Stomach (tissue), 9 donors: Measurements from ENCODE around the gene TOMT. TPM values are rescaled to one million over a fixed set of nuclear protein-coding genes. Genes with fewer than 3 reads are reported as not detected.

Source experiments
- DNase-seq, 2 donors: peaks; one replicate each; pipeline versions ENCODE4 v3.0.0 to v3.0.0-alpha.2; 2013 to 2019
- H3K27ac ChIP-seq, 5 donors: fragments of 200-600 bp in 4 of 5; sonication (generic) in 4 of 5; one replicate each; pipeline ENCODE4 v1.5.1; 2013 to 2019; ENCODE audit warnings: mild to moderate bottlenecking in 1 of 5, moderate library complexity in 1 of 5
- H3K27me3 ChIP-seq, 3 donors: fragments of 200-600 bp; sonication (generic); one replicate each; pipeline ENCODE4 v1.5.1; 2017 to 2019; ENCODE audit warnings: mixed run types in 1 of 3
- H3K36me3 ChIP-seq, 4 donors: fragments of 200-600 bp; sonication (generic); 1 replicate in 3 of 4; 2 replicates in 1 of 4; pipeline ENCODE4 v1.5.1; 2016 to 2019
- H3K4me1 ChIP-seq, 4 donors: fragments of 200-600 bp; sonication (generic); one replicate each; pipeline ENCODE4 v1.5.1; 2016 to 2019
- H3K4me3 ChIP-seq, 4 donors: fragments of 200-600 bp; sonication (generic) in 3 of 4; one replicate each; pipeline ENCODE4 v1.5.1; 2016 to 2019; ENCODE audit warnings: mild to moderate bottlenecking in 1 of 4
- H3K9me3 ChIP-seq, 4 donors: fragments of 200-600 bp; sonication (generic); one replicate each; pipeline ENCODE4 v1.5.1; 2016 to 2019
- CTCF ChIP-seq, 7 experiments: fragments of 450-650 bp in 4 of 7; fragments of 200-600 bp in 3 of 7; sonication (generic) in 3 of 7; IDR thresholded peaks; one replicate each; pipeline ENCODE4 v1.5.1; 2016 to 2019; ENCODE audit warnings: antibody characterized with exemption in 7 of 7, control low read depth in 2 of 7, mild to moderate bottlenecking in 1 of 7
- EP300 ChIP-seq: sonication (generic); formaldehyde crosslinking; IDR thresholded peaks from one replicate; pipeline ENCODE4 v1.6.1; 2017; ENCODE audit warnings: antibody characterized with exemption
- POLR2A ChIP-seq, 4 donors: fragments of 450-650 bp; IDR thresholded peaks; one replicate each; pipeline ENCODE4 v1.6.1; 2016; ENCODE audit warnings: antibody characterized with exemption in 4 of 4, control low read depth in 2 of 4, mild to moderate bottlenecking in 1 of 4, moderate library complexity in 1 of 4
- POLR2AphosphoS5 ChIP-seq, 3 donors: sonication (generic); formaldehyde crosslinking; IDR thresholded peaks; one replicate each; pipeline ENCODE4 v1.6.1; 2016; ENCODE audit warnings: antibody characterized with exemption in 3 of 3
- WGBS, 5 donors: extraction: QIAGEN DNeasy Blood & Tissue Kit in 3 of 5; methylation state at CpG; one replicate each; pipeline versions ENCODE4 v1.1.5 to v1.1.7; 2013 to 2018; 5-methylcytosine and 5-hydroxymethylcytosine counted together
- intact Hi-C: fragments of 100-400 bp; cut with DNase I; formaldehyde crosslinking; loops from one replicate; pipeline ENCODE4 v1.15.1; 2023; ENCODE audit warnings: low total_unique reads
- polyA plus RNA-seq, 3 donors: library from polyadenylated mRNA; stranded (reverse); fragments of 200-250 nt; gene quantifications; one replicate each; pipeline ENCODE4 v1.2.3, GENCODE V29; 2013
- total RNA-seq, 5 donors: library from RNA; depleted of rRNA; stranded (reverse); fragments of >200 nt; gene quantifications; one replicate each; pipeline versions ENCODE4 v1.1.0 to v1.2.3, GENCODE V29; 2014 to 2016
- donor health status: healthy with polysubstance abuse.
- donor health status: Bipolar disorder and iron deficiency.
- donor health status: healthy.

The TOMT gene
- total and polyA plus RNA-seq, 8 donors = not detected

GRCh38 chr11:72112978-72113808, 7.5 kb downstream of the TOMT start:
- 64 to 66% (median 65%) methylated on average over 9 of the region's 9 CpGs for WGBS, 5 donors
- Histone ChIP-seq H3K27ac (peak overlapping the region; percentile 85 to 98 (median 96)), H3K27me3 (peaks cover 0 to 4% (median 0%) of the 10 kb centered on the region in 3 donors), H3K4me1 (peaks cover 8 to 21% (median 14%) of the 10 kb centered on the region in 4 donors), H3K9me3 (no peaks in the 10 kb centered on the region), H3K36me3 (peaks cover 0 to 22% (median 18%) of the 10 kb centered on the region in 4 donors), H3K4me3 (peak overlapping the region; percentile 39 to 68 (median 52))
- TF ChIP-seq POLR2A (IDR thresholded peaks at IDR 0.05) (no peak), EP300 (no peak), CTCF (IDR thresholded peaks at IDR 0.05) (peak in 1 of 7 experiments; percentile 2), POLR2AphosphoS5 (IDR thresholded peaks at IDR 0.05) (no peak)
- intact Hi-C loops = no loop called here
- no peak for DNase-seq

- peaks cover 0 to 11% (median 0%) of the 10 kb centered on the region in 3 donors for H3K27me3 ChIP-seq
- no peak for TF ChIP-seq EP300
- TF ChIP-seq POLR2AphosphoS5 (IDR thresholded peaks at IDR 0.05) = no peak
- peaks cover 8 to 21% (median 14%) of the 10 kb centered on the region in 4 donors for H3K4me1 ChIP-seq
- no peak overlapping the region for H3K27ac ChIP-seq
- 90 to 100% (median 97%) methylated on average over 1 of the region's 1 CpG for WGBS, 5 donors
- H3K36me3 ChIP-seq = peaks cover 0 to 9% (median 6%) of the 10 kb centered on the region in 4 donors
- intact Hi-C loops = no loop called here
- no peaks in the 10 kb centered on the region for H3K9me3 ChIP-seq
- H3K4me3 ChIP-seq = no peak overlapping the region
- DNase-seq = no peak
Measured at GRCh38 chr11:72114570-72114969, 8.8 kb downstream of the TOMT start.

- WGBS, 5 donors = 89 to 95% (median 91%) methylated on average over 6 of the region's 6 CpGs
- Histone ChIP-seq H3K4me3 (no peak overlapping the region), H3K27me3 (peaks cover 0 to 11% (median 0%) of the 10 kb centered on the region in 3 donors), H3K27ac (no peak overlapping the region), H3K4me1 (peaks cover 6 to 15% (median 13%) of the 10 kb centered on the region in 4 donors), H3K9me3 (no peaks in the 10 kb centered on the region), H3K36me3 (no peaks in the 10 kb centered on the region)
- intact Hi-C loops = no loop called here
- DNase-seq = no peak
- TF ChIP-seq POLR2A (IDR thresholded peaks at IDR 0.05) = no peak
- no peak for TF ChIP-seq EP300
- no peak for TF ChIP-seq CTCF (IDR thresholded peaks at IDR 0.05)
- no peak for TF ChIP-seq POLR2AphosphoS5 (IDR thresholded peaks at IDR 0.05)
Measured at GRCh38 chr11:72116019-72116755, 10.5 kb downstream of the TOMT start.

GRCh38 chr11:72119198-72119597, 13.5 kb downstream of the TOMT start:
- Histone ChIP-seq H3K4me1 (no peaks in the 10 kb centered on the region), H3K9me3 (no peaks in the 10 kb centered on the region), H3K36me3 (no peaks in the 10 kb centered on the region), H3K4me3 (no peak overlapping the region), H3K27me3 (peaks cover 0 to 11% (median 0%) of the 10 kb centered on the region in 3 donors), H3K27ac (no peak overlapping the region)
- no peak for DNase-seq
- WGBS, 5 donors = 65 to 77% (median 73%) methylated on average over 6 of the region's 6 CpGs
- TF ChIP-seq EP300 (no peak), CTCF (IDR thresholded peaks at IDR 0.05) (no peak), POLR2AphosphoS5 (IDR thresholded peaks at IDR 0.05) (no peak), POLR2A (IDR thresholded peaks at IDR 0.05) (no peak)
- intact Hi-C loops = no loop called here
